Right ventricle myocardium inferior (tissue), 1 donor: Measurements from ENCODE around the gene ZNF22. TPM values are rescaled to one million over a fixed set of nuclear protein-coding genes. Genes with fewer than 3 reads are reported as not detected.

Experiments used
- ATAC-seq: fragments of 200-7000 bp; cut with Tn5 transposase; one replicate; pipeline ENCODE4 v1.9.1; 2020; ENCODE audit warnings: mild to moderate bottlenecking, moderate library complexity
- DNase-seq: peaks from one replicate; pipeline ENCODE4 v3.0.0; 2021; ENCODE audit errors: missing footprints
- intact Hi-C: fragments of 100-400 bp; cut with DNase I; formaldehyde crosslinking; loops from one replicate; pipeline ENCODE4 v1.11.0; 2022
- total RNA-seq: library from RNA; stranded (reverse); fragmentation: NEBNext Ultra II Directional; extraction: Animal tissue kit (Norgen Biotek cat#: 25700); gene quantifications from one replicate; pipeline ENCODE4 v1.2.1, GENCODE V29; 2021
- donor health status: DM: no; HTN: yes; CAD: no; lungs with severe emphysema.

ZNF22 gene
- total RNA-seq, 1 donor from 2014 or later = 13.7 TPM

DNA sequence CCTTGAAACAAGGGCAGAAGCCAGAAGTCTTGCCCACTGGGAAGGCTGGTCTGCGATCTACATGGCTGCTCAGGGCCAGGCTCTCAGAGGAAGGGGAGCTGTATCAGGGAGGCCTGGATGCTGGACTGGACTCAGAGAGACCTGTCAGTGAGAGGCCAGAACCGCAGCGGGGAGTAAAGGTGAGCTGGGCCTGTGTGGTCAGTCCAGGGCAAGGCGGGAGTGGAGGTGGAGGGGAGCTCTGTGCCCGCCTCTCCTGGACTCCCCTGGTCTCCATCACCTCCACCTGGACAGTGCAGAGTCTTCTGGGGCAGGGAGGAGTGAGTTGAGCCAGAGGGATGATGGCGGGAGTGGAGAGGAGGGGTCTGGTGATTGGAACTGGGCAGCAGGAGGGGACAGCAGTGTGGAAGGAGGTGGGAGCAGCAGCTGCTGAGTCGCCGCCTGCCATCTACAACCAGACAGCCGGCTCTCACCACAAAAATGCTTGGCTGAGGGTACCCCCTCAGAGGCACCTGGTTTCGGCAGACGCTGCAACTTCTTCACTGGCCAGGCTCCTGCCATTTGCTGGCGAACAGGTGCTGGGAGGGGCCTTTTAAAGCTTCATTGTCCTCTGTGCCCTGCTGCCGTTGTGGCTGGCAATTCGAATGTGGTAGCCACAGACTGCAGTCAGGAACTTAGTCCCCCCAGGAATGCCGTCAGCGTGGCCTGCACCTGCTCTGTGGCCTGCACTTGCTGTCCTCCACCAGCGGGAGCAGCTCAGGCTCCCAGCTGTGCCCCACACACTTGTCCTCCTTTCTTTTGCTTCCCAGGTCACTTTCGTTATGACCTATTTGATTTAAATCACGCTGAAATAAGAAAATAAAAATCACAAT, 37.6 kb upstream of the ZNF22 start:
- intact Hi-C loops = no loop called here
- no peak for ATAC-seq

DNA sequence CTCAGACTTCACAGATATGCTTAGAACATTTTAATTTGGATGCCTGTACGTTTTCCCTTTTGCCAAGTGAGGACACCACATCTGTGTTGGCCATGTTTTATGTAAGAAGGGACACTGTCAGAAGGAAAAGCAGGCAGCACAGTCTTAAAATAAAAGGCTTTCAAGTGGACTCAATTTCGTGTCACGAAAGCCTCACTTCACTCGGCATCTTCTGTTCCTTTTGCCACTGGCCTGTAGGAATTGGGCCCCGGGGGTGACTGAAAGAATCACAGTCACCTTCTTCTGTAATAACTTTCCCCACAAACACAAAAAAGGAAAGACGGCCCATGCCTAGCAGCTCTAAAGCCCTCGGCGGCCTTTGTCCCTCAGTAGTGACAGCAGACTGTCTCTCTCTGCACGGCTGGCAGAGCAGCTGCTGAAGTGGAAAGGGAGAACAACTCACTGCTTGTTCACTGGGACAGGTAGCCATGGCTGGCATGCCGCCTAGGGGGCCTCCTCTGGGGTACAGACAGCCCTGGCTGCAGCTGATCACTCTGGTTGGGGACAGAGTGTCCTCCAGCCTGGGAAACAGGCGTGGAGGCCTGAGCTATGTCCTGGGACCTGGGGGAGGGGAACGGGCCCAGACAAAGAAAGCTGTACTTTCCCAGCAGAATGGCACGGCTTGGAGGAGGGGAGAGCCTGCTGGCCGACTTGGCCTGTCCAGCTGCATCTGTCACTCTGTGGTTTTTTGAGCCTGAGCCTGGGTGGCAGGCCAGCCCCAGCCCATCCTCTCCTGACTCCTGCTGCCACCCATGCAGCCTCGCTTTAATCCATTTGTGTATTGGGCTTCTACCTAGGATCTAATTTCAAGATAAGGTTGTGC, 36.7 kb upstream of the ZNF22 start:
- intact Hi-C loops = loop anchor here (1.0 kb wide), 1 partner anchor 32 kb away; no protein-coding TSS in a partner anchor
- DNase-seq (peak; percentile 93), ATAC-seq (peak; percentile 61)

More for the DNA sequence above, 37.6 kb upstream of the ZNF22 start:
- DNase-seq = peak; percentile 64

DNA sequence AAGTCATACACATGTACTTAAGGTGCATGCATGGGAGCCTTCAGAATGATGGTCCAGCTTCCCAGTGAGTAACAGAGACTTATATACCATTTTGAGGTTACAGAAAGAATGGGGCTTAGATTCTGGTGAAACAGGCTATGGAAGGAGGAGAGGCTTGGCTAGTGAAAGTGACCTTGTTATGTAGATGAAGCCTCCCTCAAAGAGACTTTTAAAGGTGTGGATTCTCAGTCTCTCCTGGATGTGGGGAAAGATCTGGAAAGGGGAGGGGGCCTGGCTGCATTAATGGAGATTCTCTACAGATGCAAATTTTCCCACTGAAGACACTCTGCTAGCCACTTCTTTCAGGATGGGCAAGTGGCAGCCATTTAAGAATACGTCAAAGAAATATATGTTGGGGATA, 35.6 kb upstream of the ZNF22 start:
- DNase-seq (no peak), ATAC-seq (no peak)
- intact Hi-C loops = no loop called here

DNA sequence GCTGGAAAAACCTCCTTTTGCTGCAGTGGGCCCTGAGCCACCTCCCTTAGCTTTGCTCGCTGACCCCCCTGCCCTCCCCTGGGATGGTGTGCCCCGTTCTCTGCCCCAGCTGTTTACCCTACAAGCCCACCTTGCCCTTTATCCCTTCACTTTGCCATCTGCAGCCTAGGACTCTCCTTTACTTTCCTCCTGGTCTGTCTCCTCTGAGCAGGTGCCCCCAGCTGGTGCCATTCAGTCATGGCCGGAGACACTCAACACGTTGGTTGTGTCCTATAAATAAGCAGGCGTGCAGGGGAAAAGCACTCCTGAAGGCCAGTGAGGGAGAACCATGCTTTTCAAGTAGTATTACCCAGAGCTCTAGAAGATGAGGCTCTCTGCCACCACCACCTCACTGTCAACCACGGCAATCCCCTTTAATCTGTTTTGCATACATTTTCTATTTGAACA, 35.0 kb upstream of the ZNF22 start:
- ATAC-seq (peak; percentile 12), DNase-seq (peak; percentile 26)
- intact Hi-C loops = no loop called here

DNA sequence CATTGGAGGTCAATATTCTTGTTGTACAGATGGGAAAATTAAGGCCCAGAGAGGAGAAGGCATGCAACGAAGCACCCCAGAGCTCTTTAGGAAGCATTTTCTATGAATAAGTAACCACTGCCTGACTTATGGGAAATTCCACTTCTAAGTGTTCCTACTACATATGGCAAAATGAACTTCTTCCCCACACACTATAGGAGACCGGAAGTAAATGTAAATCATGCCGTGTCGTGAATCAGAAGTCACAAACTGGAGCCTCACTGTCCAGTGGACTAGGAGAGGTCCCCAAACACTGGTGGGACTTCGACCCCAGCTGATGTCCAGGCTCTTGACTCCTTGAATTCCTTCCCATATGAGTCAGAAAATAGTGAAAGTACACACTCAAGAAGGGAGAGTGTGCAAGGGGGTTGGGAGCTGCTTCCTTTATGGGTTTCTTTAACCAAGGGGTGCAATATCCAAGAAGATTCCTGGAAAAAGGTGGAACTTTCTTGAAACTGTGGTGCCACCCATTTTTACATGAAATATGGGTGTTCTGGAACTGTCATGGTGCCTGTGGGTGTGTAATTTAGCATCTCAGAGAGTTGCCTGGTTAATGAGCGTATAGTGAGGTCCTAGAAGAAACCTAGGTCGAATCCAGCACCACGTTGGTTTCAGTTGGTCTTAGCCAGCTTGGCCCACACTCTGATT, 34.5 kb upstream of the ZNF22 start:
- DNase-seq (peak; percentile 2), ATAC-seq (no peak)
- intact Hi-C loops = no loop called here

DNA sequence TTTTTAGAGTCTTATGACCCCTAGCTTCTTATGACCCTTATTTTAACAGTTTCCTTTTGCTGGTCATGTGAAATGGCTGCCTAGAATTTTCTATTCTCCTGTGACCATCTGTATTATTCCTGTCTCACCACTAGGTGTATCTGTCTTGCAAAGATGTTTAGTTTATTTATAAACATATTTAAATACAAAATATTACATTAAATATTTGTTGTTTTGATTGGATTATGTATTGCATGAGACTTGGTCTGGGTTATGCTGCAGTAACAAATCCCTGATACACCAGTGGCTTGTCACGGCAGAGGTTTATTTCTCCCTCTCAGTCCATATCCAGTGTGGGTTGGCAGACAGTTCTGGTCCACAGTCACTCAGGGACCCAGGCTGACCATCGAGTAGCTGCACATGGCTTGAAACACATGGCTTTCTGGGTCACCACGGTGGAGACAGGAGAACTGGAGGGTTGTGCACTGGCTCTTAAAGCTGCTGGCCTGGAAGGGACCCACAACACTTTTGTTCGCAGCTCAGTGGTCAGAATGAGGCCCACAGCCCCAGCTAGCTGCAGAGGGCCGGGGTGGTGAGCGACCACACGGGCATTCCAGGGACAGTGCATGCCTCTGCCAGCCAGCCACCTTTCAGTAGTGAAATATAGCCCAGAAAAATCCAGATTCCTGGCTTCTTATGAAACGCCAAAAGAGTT, 33.8 kb upstream of the ZNF22 start:
- no peak for ATAC-seq
- peak; percentile 46 for DNase-seq
- intact Hi-C loops = no loop called here

DNA sequence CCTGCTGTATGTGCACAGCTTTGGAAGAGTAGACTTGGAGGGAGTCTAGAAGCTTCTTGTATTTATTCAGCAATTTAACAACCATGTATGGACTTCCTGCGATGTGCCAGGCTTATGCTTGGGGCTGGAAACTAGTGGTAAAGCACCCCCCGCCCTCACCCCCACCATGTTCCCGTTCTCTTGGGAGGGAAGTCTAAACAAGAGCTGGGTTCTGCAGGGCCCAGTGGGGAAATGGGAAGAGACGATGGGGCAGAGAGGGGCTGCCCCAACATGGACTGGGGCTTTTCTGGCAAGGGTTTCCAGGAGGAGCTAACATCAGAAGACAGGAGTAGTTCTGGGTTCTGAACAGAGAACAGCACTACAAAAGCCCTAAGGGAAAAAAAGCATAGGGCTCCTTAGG, 33.1 kb upstream of the ZNF22 start:
- intact Hi-C loops = no loop called here
- ATAC-seq (peak; percentile 3), DNase-seq (peak; percentile 67)

DNA sequence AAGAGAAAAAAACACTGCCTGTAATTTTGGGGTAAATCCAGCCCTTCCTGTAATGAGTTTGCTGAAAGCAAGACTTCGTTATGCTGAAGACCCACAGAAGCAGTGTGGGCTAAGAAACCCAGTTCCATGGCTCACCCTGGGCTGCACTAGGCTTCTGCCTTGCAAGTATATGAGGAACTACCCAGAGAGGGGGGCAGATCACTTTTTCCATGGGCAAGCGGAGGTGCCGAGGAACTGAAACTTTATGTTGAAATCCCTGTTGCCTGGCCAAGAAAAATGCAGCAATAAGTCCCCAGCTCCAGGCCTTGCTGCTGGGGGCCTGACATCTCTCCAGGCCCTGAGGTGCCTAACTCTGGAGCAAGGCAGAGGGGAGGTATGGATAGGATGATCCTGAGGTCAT, 32.6 kb upstream of the ZNF22 start:
- DNase-seq = peak; percentile 71
- intact Hi-C loops = no loop called here
- peak; percentile 34 for ATAC-seq

DNA sequence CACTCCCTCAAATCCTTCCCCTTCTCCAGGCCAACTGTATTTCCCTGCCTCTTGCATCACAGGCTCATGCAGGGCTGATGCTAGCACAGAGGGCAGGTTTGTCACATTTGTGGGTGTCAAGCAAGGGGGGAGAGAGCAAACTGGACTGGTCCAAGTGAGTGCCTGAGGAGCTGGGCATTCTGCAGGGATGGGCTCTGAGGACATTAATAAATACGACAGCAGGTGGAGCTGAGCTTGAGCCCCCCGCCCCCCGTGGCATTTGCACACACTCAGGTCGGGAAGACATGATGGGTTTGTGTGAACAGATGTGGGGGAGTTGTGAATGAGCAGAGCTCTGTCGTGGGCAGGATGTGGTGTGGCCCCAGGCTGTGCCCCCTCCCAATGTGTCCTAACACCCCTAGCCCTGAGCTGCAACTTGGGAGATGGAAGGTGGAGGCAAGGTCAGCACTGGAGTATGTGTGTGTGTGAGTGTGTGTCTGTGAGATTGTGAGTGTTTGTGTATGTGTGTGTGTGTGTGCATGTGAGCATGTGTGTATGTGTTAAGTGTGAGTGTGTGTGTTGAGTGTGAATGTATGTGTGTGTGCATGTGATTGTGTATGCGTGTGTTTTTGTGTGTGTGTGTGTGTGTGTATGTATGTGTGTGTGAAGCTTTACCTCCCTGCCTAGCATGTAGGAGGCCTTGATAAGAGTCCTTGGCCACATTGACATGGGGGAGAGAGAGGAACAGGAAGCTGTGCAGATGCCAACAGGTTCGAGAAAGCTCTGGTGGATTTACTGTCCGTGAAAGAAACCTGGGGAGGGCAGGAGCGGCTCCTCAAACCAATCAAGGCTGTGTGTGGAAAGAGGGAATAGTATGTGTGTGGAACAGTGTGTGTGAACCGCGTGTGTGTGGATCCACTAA, 32.0 kb upstream of the ZNF22 start:
- intact Hi-C loops = no loop called here
- no peak for ATAC-seq
- peak; percentile 63 for DNase-seq

DNA sequence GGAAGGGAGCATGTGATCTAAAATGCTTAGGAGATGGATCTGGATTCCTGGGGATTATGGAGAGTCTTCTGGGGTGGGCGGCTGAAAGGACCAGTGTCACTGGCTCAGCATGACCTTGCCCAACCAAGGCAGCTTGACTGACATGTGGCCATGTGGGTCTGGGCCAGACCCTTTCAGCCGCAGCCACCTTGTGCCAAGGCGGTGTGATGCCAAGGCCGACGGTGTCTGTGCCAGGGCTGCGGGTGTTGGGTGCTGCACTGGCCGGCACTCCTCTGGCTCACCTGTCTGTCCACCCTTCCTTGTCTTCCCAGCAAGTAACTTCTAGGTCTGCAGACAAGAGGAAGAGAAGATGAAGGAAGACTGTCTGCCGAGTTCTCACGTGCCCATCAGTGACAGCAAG, 30.9 kb upstream of the ZNF22 start:
- intact Hi-C loops = loop anchor here (10.0 kb wide), 3 partner anchors 95 to 1285 kb away; no protein-coding TSS in a partner anchor

DNA sequence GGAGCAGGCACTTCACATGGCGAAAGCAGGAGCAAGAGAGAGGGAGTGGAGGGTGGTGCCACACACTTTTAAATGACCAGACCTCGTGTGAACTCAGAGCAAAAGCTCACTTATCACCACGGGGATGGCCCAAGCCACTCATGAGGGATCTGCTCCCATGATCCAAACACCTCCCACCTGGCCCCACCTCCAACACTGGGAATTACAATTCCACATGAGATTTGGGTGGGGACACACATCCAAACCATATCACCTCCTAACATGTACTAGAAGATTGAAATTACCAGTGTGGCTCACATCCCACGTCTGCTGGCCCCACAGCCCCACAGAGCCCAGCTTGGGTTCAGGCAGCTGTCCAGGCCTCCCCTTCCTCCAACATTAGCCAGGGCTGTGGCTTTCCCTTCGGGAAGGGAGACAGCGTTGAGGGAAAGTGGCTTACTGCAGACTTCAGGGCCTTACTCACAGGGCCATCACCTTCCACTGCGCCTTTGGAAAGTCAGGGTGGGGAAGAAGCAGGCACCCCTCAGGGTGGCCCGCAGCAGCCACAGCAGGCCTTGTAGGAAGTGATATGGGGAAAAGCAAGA, 29.8 kb upstream of the ZNF22 start:
- intact Hi-C loops = loop anchor here (10.0 kb wide), 3 partner anchors 96 to 1286 kb away; no protein-coding TSS in a partner anchor
- no peak for ATAC-seq
- DNase-seq = no peak

More for the DNA sequence above, 30.9 kb upstream of the ZNF22 start:
- ATAC-seq (peak; percentile 8), DNase-seq (peak; percentile 65)

DNA sequence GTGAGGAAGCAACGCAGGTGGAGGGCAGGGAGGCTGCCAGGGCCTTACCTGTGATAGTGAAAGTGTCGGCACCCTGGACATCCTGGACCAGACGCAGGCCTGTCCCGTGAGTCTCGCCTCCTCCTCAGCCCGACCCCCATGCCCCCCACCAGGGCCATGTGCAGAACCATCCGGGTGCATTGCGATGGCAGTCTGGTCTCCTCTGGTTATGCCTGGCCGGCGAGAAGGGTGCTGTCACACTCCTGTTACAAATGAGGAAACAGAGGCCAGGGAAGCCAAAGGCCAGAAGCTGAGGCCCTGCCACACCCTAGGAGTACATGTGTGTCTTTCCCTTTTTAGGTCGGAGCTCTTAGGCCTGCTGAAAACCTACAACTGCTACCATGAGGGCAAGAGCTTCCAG, 29.3 kb upstream of the ZNF22 start:
- intact Hi-C loops = loop anchor here (10.0 kb wide), 3 partner anchors 97 to 1287 kb away; no protein-coding TSS in a partner anchor
- DNase-seq = peak; percentile 64
- ATAC-seq = no peak

DNA sequence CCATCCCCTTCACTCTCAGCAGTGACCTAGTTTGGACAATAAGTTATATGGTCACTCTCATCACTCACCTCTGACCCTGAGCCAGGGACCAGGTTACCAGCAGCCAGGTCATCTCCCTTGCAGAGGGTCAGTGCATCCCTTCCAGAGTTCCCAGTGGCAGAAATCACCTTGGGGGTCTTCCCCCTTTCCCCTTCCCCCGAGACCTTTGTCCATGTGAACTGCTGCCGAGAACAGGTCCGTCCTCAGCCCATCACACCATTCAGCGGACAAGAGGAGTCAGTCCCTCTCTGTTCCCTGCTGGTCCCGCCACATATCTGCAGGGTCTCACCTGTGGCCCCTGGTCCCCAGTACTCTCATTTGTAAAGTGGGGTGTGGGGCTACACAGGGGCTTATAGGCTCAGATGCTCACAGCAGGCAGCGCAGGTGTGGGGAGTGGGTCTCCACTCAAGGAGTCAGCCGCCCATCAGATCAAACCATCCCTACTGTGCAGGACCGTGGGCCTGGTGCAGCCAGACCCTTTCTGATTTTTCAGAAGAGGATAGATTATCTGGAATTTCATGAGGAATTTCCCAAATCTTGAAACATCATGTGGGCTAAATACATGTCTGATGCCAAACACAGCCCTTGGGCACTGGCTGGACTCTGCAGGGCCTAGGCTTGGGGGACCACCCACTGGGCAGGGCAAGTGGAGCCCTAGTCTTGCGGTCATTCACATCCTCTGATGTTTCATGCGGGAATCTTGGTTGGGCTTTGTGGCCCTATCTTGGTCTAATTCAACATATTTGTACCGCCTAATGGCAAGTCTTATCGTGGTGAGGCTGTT, 28.6 kb upstream of the ZNF22 start:
- ATAC-seq = no peak

DNA sequence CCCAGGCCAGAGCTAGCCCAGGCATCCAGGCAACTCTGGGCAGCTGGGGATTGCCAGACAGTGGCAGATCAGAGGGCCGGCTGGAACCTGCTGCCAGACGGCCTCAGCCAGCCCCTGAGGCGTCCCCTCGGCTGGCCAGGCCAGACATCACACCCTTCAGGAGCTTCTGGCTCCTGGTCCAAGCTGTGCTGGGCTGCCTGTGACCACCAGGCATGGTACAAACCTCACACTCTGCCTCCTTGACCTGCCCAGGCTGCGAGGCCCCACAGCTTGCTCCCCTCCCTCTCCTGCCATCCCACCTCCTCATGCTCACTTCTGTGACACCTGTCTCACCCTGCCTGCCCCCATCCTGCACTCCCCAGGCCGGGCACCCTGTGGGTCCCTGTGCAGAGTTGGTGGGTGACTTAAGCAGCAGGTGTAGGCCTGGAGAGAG, 27.8 kb upstream of the ZNF22 start:
- DNase-seq (peak; percentile 64), ATAC-seq (no peak)
- intact Hi-C loops = loop anchor here (10.0 kb wide), 3 partner anchors 98 to 1288 kb away; no protein-coding TSS in a partner anchor

More for the DNA sequence above, 28.6 kb upstream of the ZNF22 start:
- intact Hi-C loops = loop anchor here (10.0 kb wide), 3 partner anchors 97 to 1287 kb away; no protein-coding TSS in a partner anchor
- DNase-seq = peak; percentile 28

DNA sequence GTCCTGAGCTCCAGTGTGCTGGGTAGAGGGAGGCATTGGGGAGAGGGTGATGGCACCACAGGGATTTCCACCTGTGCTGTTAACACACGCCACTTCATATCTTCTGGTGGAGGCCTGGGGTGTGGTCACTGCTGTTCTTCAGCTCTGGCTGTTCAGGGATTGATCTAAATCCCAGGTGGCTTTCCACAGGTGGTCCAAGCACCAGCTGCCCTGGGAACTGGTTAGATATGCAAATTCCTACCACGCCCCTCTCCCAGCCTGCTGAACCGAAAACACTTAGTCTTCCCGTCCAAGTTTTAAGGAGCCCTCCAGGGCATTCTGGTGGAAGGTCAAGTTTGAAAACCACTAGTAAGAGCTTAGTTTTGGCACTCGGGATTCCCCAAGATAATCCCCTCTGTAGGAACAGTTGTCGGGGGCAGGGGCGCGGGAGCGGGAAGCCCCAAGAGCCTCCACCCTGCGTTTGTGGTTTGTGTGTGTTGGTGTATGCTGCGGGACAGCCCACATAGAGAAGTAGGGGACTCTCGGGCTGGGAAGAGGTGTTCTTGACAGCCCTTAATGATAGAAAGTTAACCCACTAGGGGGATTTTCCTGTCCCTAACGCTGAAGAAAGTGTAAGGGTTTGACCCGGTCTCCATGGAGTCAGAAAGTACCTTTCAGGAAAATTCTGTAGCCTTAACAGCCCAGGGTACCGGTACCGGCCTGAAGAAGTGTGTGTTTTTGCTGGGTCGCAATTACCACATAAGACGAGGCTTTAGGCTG, 27.2 kb upstream of the ZNF22 start:
- intact Hi-C loops = loop anchor here (10.0 kb wide), 3 partner anchors 99 to 1289 kb away; no protein-coding TSS in a partner anchor
- DNase-seq (peak; percentile 2), ATAC-seq (no peak)
